CD1c-positive myeloid dendritic cell (primary cell): ENCODE data around the gene PPP3CA.

Experiments used
- DNase-seq: peaks from one replicate; pipeline ENCODE4 v3.0.0-alpha.2; 2016; ENCODE audit errors: extremely low spot score

Gene PPP3CA

DNA sequence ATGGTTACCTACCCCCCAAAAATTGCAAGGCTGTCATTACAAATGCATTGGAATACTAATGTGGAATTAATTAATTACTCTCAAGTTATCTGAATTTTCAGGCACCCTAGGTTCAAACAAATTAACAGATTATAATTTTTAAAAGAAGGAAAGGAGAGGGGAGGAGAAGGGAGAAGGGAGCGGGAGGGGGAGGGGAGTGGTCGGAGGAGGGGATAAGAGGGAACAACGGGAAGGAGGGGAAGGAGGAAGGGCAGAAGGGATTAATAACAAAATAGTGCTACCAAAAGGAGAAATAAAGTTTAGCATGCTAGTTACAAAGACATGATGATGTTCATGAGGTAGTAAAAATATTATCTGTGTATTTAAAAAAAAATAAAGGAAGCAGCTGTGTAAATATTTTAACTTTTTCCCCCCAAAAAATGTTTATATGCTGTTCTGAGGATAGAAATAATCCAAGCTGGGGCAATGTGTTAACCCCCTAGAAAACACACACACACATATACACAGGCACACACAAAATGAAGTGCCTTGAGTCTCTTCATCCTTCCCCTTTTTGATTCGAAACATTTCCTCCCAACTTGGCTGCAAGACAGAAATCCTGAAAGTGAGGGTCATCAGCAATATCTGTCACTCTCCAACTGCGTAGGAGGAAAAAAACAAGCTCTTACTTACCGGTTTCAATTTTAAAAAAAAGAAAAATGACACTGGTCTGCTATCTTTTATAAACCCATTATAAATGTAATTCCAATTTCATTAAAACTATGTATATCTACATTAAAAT lies 58.8 kb downstream of the PPP3CA start:
- peak; percentile 70 for DNase-seq

DNA sequence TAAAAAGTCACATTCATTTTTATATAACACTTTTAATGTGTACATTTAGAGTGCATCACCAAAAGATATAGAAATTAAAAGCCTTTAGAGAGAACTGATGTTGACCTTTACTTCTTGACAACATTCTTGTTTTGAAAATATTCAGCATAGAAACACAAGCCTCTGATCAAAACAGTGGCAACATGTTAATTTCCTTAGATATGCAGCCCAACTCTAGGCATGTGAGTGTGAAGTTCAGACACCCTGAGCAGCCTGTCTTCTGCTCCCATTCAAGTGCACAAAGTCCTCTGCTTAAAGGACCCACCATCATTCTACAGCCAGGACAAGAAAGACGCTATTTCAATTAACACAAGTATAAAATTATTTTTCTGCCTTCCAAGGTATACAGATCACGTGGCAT lies 60.0 kb downstream of the PPP3CA start:
- DNase-seq: no peak

DNA sequence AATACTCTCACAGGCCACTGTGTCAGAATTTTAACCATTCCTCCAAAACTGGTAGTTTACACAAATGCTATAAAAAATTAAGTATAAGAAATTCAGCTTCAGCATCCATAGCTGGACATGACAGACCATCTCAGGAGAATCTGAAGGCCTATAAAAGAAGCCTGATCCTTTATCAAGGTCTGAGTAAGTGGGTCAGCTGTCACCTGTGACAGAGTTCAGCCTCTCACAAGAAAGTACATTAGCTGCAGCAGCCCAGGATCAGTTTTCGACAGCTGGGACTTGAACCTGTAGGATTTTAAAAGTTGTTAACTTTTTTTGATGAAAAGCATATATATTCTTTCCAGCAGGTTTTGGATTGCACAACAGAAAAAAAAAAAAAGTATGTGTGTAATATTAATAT lies 60.7 kb downstream of the PPP3CA start:
- DNase-seq: no peak

DNA sequence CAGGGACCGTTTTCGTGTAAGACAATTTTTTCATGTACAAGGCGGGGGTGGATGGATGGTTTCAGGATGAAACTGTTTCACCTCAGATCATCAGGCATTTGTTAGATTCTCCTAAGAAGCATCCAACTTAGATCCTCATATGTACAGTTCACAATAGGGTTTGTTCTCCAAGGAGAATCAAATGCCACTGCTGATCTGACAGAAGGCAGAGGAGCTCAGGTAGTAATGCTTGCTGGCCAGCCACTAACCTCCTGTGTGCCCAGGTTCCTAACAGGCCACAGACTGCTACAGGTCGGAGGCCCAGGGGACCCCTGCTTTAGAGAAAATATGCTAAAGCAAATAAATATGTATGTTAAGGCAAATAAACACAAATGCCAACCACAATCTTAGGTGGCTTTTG lies 61.3 kb downstream of the PPP3CA start:
- DNase-seq: no peak

DNA sequence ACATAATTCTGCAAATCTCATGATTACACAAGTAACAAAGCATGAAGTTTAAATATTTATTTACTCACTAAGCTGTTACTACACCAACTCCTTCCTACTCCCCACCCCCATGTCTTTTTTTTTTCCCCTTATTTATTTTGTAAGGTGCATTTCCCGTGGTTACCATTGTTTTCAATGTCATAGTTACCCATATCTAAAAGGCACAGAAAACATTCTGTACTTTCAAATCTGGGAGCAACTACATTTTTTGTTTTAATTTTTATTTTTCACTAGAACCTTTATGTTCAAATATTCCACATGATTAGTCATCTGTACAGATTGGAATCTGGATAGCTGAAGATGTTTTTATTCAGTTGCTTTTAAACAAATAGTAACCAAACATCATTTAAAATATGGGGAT lies 62.8 kb downstream of the PPP3CA start:
- DNase-seq: peak; percentile 37

DNA sequence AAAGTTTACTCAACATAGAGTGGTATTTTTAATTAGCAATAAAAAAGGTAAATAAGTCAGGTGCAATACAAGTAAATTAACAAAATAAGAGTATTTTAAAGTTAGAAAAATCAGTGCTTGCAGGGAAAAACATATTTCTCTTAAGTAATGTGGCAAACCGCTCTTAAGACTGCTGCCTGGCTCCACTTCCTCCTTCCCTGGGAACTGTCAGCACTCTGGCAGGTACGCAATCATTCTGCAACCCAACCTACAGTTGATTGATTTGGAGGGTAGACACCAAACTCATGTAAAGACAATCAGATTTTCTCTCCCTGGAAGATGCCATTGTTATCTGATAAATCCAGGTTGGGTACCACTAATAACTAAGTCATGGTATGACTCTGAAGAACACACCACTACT lies 63.9 kb downstream of the PPP3CA start:
- peak; percentile 29 for DNase-seq

DNA sequence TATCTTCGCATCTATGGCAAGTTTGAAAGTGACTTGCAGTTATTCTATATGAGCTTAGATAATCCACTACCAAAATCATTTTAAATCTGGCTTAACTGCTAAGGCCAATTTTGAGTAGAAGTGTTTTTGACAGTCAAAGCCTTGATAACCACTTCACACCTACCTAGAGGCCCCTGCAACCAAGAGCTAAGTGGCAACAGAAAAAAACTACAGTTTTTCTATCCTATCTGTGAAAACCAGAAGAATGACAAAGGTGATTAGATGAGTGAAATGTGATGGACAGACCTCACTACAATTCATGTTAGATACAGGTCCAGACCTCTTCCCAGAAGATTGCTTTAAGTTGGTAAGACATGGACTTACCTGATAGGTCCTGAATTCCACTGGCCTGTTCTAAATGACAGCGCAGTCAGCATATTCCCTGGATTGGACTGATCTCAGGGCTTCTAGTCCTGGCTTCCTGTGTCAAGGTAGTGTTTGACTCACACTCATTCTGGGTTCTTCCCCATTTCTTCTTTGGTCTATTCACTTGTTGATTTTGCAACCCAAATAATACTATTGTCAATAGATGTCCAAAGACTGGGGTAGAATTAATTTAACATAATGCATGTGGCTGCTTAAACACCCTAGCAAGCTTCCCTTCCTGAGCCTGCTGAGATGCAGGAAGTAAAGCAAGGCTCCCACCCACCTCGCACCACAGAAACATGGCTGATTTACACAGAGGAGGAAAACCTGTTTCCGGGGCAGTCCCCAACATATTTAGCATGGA lies 65.1 kb downstream of the PPP3CA start:
- peak; percentile 63 for DNase-seq

DNA sequence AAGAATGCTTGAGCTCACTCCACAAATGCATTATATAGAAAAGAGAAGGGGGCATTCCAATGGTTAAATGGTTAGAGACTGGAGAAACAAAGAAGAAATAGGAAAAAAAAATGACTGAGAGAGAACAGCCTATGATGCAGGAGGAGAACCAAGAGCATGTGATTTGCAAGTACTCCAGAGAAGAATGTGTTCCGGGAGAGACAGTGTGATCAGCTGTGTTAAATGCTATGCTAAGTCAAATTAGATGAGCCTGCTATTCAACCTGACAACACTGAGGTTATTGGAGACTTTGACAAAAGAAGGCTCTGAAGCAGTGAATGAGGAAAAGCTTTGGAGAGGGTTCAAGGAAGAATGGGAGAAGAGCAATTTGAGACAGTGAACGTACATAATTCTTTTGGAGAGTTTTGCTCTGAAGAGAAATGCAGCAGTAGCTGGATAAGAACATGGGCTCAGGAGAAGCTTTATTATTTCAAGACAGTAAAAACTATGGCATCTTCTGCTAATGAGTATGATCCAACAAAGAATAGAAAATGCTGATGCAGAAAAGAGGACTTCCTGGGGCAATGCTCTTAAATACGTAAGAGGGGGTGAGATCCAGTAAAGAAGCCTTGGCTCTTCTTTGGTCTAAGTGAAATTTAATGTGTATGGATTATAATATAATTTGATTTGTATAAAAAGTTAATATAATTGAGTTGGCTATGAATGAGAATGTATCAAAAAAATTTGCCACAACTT lies 66.3 kb downstream of the PPP3CA start:
- DNase-seq: no peak

DNA sequence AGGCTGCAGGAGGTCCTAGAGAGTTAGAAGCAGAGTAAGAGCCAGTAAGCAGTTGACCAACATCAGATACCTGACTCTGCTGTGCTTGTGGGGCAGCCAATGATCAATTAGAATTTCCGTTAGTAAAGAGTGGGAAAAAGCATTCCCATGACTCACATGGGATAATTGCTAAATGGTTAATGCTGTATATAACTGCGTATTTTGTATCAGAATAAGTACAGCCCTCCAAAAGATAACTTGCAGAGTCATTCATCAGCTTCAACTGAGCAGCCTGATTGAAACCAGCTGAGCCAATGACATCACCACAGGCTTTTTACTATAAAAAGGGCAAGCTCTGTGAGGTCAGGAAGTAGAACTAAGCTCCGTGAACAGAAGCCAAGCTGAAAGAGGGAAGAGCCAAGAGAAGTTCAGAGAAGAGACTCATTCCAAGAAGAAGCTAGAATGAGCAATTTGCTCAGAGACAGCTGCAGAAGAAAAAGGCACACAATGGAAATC lies 67.9 kb downstream of the PPP3CA start:
- DNase-seq: peak; percentile 68

DNA sequence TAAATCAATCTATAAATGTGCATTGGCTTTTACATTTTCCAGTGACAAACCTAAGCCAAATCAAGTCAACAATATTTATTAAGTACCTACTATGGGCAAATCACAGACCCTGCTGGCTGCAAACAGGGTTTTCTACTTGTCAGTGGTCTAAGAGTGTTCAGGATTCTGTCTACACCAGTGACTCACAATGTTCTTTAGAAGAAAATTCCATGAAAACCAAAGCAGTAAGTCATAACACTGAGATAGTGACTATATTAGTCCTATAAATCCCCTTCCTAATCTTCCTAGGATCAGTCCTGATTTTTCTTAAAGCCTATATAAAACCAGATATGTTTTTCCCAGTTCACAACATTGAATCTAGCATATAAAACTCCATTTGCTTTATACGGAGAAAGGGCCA lies 69.7 kb downstream of the PPP3CA start:
- no peak for DNase-seq

DNA sequence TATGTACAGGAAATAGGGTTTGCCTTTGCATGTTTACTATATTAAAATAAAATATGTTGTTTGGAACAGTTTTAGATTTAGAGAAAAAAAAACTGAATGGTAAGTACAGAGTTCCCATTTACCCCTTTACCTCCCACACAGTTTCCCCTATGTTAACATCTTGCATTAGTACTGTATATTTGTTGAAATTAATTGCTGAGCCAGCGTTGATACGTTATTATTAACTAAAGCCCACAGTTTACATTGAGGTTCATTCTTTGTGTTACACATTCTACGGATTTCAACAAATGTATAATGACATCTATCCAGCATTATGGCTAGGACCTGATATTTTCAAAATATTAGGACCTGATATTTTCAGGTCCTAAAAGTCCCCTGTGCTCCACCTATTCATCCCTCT lies 70.7 kb downstream of the PPP3CA start:
- DNase-seq: no peak

DNA sequence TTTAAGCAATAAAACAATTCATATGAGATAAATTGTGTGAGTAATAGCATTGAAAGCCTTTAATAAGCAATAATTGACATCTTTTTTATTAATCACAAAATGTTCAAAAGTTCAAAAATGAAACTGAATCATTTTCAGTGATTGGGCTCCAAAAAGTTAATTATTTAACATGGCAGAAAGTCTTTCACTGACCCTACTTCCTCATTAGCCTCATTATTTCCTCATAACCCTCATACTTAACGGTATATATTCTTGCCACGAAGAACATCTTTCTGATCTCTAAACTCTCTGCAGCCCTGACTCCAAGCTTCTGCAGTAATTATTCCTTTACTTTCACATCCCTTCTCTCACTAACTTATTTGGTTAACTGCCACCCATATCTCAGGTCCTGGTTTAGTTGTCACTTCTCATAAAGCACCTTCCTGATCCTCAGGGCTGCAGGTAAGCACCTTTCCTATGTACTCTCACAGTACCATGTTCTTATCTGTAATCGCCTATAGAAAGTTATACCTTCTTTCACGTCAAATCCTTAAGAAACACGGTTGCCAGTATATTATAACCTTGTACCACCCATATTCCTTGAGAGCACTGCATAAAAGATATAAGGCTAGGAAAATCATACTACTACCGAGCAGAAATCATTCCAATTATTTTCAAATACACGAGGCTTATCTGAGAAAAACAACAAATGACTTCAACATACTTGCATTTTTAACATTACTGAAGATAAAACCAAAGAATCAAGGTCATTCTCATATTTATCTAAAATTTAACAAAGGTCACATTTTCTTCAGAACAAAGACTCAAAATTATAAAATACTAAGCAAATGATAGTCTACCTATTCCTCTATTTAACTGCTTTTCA lies 72.2 kb downstream of the PPP3CA start:
- DNase-seq: peak; percentile 19

DNA sequence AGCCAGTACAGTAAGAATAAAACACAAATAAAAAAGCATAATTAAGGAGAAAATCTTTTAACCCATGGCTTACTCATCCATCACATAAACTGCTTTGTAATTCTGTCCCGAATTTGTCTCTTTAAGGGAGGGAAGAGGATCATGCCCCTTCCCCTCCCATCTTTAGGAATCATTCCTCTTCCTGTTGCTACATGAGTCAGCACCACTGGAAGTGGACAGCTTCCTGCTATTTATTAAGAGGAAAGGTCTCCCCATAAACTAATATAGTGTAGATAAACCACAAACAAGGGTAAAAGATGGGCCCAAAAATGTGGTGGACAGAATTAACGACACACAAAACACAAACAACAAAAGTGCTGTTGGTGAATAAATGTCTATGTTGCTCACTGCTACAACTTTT lies 75.8 kb downstream of the PPP3CA start:
- no peak for DNase-seq

DNA sequence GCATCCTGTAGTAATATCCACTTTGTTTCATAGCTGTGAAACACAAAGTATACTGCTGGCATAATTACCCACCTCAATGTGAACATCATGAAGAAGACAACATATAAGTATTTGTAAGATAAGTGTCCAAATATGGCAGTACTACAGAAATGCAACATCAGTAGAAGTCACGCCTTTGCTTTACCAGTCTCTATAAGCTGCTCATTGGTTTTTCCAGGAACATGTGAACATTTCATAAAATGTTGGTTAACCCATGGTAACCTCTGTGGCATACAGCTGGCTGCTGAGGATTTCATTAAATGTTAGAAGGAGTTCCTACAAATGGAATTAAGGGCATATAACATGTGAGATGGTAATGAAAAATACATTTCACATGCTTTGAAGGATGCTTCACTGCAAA lies 77.6 kb downstream of the PPP3CA start:
- DNase-seq: no peak

DNA sequence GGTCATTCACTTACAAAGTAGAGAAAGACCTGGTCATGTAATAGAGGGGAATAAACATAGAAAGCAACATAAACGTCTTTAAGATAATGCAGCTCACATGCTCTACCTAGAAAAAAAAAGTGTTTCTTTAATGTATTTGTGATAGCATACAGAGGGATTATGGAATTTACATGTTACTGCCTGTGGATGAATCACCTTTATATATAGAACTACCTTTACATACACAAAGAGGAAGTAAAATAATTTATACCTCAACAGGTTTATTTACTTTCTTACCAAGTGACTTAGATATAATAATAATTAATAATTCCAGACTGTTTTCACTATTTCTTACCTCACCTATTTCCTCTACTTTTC lies 81.5 kb downstream of the PPP3CA start:
- no peak for DNase-seq

DNA sequence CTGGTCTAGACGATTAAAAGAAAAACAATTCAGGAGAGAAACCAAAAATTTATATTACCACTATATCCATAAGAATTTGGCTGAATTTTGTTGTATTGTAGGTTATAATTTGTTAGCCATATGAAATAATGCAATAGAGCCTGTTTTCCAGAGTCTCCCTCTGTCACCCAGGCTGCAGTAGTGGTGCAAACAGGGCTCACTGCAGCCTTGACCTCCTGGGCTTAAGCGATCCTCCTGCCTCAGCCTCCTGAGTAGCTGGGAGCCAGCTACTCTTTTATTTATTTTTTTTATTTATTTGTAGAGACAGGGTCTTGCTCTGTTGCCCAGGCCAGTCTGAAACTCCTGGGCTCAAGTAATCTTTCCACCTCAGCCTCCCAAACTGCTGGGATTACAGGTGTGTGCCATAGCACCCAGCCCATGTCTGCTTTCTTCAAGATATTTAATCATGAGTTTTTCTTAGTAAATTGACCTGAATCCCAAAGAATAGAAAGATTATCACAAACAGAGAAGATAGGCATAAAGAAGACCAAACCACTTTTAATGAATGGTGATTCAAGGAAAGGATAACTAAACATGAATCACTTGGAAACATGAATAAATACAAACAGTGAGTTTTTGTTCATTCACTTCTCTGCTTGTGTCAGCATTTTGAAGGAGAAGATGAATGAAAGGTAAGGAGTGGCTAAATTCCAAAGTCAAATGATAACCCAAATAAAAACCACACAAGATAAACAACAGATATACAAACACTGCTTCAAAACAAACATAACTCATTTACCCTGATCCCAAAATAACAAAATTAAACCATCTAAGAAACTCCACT lies 82.1 kb downstream of the PPP3CA start:
- DNase-seq: no peak

DNA sequence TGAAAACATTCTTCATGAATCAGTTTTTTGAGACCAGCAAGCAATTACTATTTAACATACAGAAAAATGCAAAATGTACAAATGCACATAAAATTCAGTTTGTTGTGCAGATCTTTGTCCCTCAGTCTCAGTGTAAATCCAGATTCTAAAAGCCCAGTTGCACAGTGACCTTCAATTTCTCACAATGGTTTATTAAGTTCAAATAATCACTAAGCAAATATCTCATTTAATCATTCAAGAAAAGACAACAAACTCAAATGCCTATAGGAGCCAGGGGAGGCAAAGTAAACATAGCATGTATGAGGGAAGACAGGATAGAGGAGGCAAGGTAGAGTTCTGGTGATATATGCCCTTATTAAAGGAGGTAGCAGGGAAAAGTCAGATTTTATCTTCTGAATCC lies 82.8 kb downstream of the PPP3CA start:
- no peak for DNase-seq

DNA sequence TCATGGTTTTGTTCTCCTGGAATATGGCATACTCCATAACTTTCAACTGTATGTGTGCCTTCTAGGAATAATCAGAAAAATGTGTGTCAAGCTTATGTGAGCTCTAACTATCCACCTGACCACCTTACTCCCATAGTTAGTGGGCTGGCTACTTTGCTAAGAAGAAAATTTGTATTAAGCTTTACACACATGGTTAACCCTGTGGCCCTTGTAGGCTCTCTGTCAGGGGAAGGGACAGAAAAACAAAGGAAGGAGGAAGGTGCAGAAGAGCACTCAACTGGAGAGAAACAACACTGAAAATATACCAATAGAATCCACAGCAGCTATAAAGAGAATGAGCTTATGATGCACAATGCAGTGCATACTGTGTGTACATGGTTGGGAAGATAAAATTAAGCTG lies 84.6 kb downstream of the PPP3CA start:
- DNase-seq: no peak

DNA sequence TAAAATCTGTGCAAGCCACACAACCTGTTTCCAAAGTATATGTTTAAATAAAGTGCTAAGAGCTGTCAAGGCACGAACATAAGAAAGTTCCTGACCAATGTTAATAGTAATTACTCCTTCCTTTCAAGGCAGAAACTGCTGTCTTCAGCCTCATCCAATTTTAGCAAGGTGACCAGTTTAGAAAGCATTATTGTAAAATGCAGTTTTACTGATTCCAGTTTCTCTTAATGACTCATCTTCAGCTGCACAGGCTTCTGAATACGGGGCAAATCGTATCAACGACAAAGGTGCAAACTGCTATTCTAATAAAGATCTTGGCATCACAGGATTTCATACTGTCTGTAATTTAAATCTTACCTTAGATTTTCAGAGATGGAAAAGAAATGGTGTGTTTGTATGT lies 87.5 kb downstream of the PPP3CA start:
- DNase-seq: no peak

DNA sequence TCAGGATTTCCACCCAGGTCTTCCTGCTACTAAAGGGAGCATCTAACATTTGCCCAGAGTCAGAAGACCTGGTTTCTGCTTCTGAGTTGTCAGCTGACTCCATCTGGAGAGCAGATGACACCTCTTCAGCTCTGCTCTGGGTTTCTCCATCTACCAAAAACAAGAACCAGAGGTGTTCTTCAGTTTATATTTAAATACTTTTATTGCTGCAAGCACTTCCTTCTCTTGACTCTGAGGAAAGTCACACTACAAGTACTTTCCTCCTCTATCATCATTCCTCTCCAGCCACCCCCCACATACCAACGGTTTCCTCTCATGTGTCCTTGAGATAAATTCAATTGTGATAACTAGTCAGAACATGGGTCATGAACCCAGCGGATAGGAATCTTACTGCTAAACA lies 88.4 kb downstream of the PPP3CA start:
- no peak for DNase-seq

DNA sequence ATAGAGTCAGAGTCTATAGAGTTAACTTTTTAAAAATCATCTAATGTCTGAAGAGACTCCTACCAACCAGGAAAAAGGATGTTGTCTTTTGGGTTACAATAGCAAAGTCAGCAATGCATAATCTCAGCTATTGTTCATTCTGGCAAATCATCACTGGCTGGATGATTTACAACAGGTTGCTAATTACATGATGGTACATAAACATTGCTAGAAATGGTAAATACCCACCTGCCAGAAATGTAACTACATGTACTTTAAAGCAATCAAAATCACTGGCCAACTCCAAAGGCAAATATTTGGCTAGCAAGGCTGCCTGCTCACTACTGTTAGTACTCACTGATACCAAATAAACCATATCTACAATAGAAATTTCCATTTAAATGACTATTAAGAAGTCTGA lies 91.1 kb downstream of the PPP3CA start:
- no peak for DNase-seq
